IMR-90 (cell line): ENCODE results near the gene IL4. TPM values are rescaled to one million over a fixed set of nuclear protein-coding genes. Genes with fewer than 3 reads are reported as not detected.

Source experiments
- ATAC-seq: fragments of 200-7000 bp; cut with Tn5 transposase; 2 replicates; pipeline ENCODE4 v1.9.1; 2020; ENCODE audit warnings: low read depth, mild to moderate bottlenecking, moderate library complexity
- BruUV-seq: library from RNA; stranded (reverse); fragments of 400-500 nt; replicated peaks from 2 replicates; lab custom pipeline; 2021; lab: Mats Ljungman, UMichigan
- CTCF ChIA-PET: fragments of 300-600 bp; formaldehyde crosslinking; extraction: SDS; loops from one replicate; lab custom pipeline; 2021; ENCODE audit warnings: antibody characterized with exemption; lab: Yijun Ruan, JAX
- POLR2A ChIA-PET: fragments of 300-600 bp; sonication (Branson Sonifier 250); formaldehyde crosslinking; loops from one replicate; lab custom pipeline; 2022; ENCODE audit warnings: antibody characterized with exemption; ENCODE audit not compliant: unreplicated experiment; lab: Charles Lee
- DNase-seq: peaks from one replicate; pipeline ENCODE4 v3.0.0; 2013
- H2AFZ ChIP-seq: replicated peaks from 2 replicates; pipeline ENCODE3; 2013; ENCODE audit warnings: low read length, mild to moderate bottlenecking; ENCODE audit not compliant: poor library complexity
- H2AK5ac ChIP-seq: 2 replicates; pipeline ENCODE4 v1.6.1; 2013; ENCODE audit warnings: low read depth, low read length, inconsistent platforms
- H2AK9ac ChIP-seq: replicated peaks from 2 replicates; pipeline ENCODE3; 2013; ENCODE audit warnings: mild to moderate bottlenecking, low read depth, low read length, moderate library complexity; ENCODE audit not compliant: poor library complexity
- H2BK120ac ChIP-seq: 2 replicates; pipeline ENCODE4 v1.6.1; 2013; ENCODE audit warnings: low read depth, low read length, inconsistent platforms
- H2BK15ac ChIP-seq: 3 replicates; pipeline ENCODE4 v1.6.1; 2013; ENCODE audit warnings: low read depth, low read length, inconsistent platforms
- H2BK20ac ChIP-seq: 2 replicates; pipeline ENCODE4 v1.6.1; 2013; ENCODE audit warnings: low read depth, mild to moderate bottlenecking, inconsistent platforms, low read length, moderate library complexity
- H2BK5ac ChIP-seq: 2 replicates; pipeline ENCODE4 v1.6.1; 2013; ENCODE audit warnings: mild to moderate bottlenecking, low read depth, low read length, inconsistent platforms; ENCODE audit not compliant: poor library complexity, severe bottlenecking
- H3K14ac ChIP-seq: replicated peaks from 2 replicates; pipeline ENCODE4 v1.6.1; 2013; ENCODE audit warnings: low read depth, low read length, inconsistent platforms
- H3K18ac ChIP-seq: 2 replicates; pipeline ENCODE4 v1.6.1; 2013; ENCODE audit warnings: low read depth, low read length, control low read depth
- H3K23ac ChIP-seq: 2 replicates; pipeline ENCODE4 v1.6.1; 2013; ENCODE audit warnings: low read depth, low read length, inconsistent platforms
- H3K27ac ChIP-seq: 2 replicates; pipeline ENCODE4 v1.5.1; 2013; ENCODE audit warnings: mild to moderate bottlenecking, control low read depth, low read length; ENCODE audit not compliant: insufficient read depth
- H3K27me3 ChIP-seq: 2 replicates; pipeline ENCODE4 v1.6.1; 2013; ENCODE audit warnings: low read length; ENCODE audit not compliant: control insufficient read depth, insufficient read depth
- H3K36me3 ChIP-seq: 2 replicates; pipeline ENCODE4 v1.6.1; 2013; ENCODE audit warnings: low read length, mixed read lengths; ENCODE audit not compliant: control insufficient read depth, insufficient read depth
- H3K4ac ChIP-seq: 2 replicates; pipeline ENCODE4 v1.6.1; 2013; ENCODE audit warnings: low read depth, low read length, inconsistent platforms
- H3K4me1 ChIP-seq: 2 replicates; pipeline ENCODE4 v1.6.1; 2013; ENCODE audit warnings: low read length, mixed read lengths; ENCODE audit not compliant: control insufficient read depth, insufficient read depth
- H3K4me2 ChIP-seq: 2 replicates; pipeline ENCODE4 v1.6.1; 2013; ENCODE audit warnings: low read depth, mild to moderate bottlenecking, control low read depth, low read length, moderate library complexity
- H3K4me3 ChIP-seq: 2 replicates; pipeline ENCODE4 v1.5.1; 2013; ENCODE audit warnings: low read depth, mild to moderate bottlenecking, control low read depth, low read length, moderate library complexity; ENCODE audit not compliant: insufficient read depth
- H3K56ac ChIP-seq: 2 replicates; pipeline ENCODE4 v1.6.1; 2013; ENCODE audit warnings: low read length, inconsistent platforms; ENCODE audit not compliant: insufficient read depth; ENCODE audit errors: extremely low read depth
- H3K79me1 ChIP-seq, 2 experiments: 2 replicates each; pipeline ENCODE4 v1.6.1; 2013; ENCODE audit warnings: low read length in 2 of 2, inconsistent platforms in 1 of 2, low read depth in 1 of 2
- H3K9ac ChIP-seq: 2 replicates; pipeline ENCODE4 v1.6.1; 2013; ENCODE audit warnings: low read depth, low read length, control low read depth
- H3K9me1 ChIP-seq: 2 replicates; pipeline ENCODE4 v1.6.1; 2013; ENCODE audit warnings: low read length, inconsistent platforms; ENCODE audit not compliant: insufficient read depth
- H3K9me3 ChIP-seq: 2 replicates; pipeline ENCODE4 v1.6.1; 2013; ENCODE audit warnings: low read length; ENCODE audit not compliant: control insufficient read depth, insufficient read depth
- H4K20me1 ChIP-seq: 2 replicates; pipeline ENCODE4 v1.6.1; 2013; ENCODE audit warnings: low read length, inconsistent platforms; ENCODE audit not compliant: insufficient read depth
- H4K5ac ChIP-seq: 2 replicates; pipeline ENCODE4 v1.6.1; 2013; ENCODE audit warnings: mild to moderate bottlenecking, low read depth, low read length, control low read depth
- H4K8ac ChIP-seq, 2 experiments: 2 replicates each; pipeline ENCODE4 v1.6.1; 2013; ENCODE audit warnings: low read depth in 2 of 2, low read length in 2 of 2, control low read depth in 1 of 2, inconsistent platforms in 1 of 2
- H4K91ac ChIP-seq: 2 replicates; pipeline ENCODE4 v1.6.1; 2013; ENCODE audit warnings: low read depth, low read length, inconsistent platforms; ENCODE audit not compliant: insufficient read depth
- CHD1 ChIP-seq: IDR thresholded peaks from 2 replicates; pipeline ENCODE4 v1.6.1; 2012; ENCODE audit warnings: low read depth, low read length, improper control_type of control experiment
- NFE2L2 ChIP-seq: fragments of 150-350 bp; IDR thresholded peaks from 2 replicates; pipeline ENCODE4 v1.6.1; 2016; ENCODE audit warnings: low read depth, mild to moderate bottlenecking, low read length
- SMC3 ChIP-seq: fragments of 150-350 bp; IDR thresholded peaks from 2 replicates; pipeline ENCODE4 v1.6.1; 2016; ENCODE audit warnings: low read depth, mild to moderate bottlenecking, antibody characterized with exemption, low read length, moderate library complexity
- WGBS, 2 experiments: methylation state at CpG; one replicate each; pipeline versions ENCODE4 v1.1.5 to v1.1.7; 2013; ENCODE audit warnings: missing lambda C conversion rate in 2 of 2; ENCODE audit not compliant: insufficient read length in 1 of 2; ENCODE audit errors: extremely low coverage in 2 of 2; 5-methylcytosine and 5-hydroxymethylcytosine counted together
- dilution Hi-C: fragments of 300-500 bp; cut with HindIII; formaldehyde crosslinking; loops from one replicate; pipeline ENCODE4 v1.14.3; 2018; ENCODE audit warnings: low sequenced_read_pairs; ENCODE audit not compliant: unreplicated experiment
- in situ Hi-C: fragments of 300-500 bp; cut with MboI; formaldehyde crosslinking; loops from 3 replicates; pipeline ENCODE4 v1.14.3; 2019; ENCODE audit warnings: low sequenced_read_pairs, inconsistent platforms, mixed read lengths
- intact Hi-C: fragments of 100-400 bp; cut with micrococcal nuclease; formaldehyde crosslinking; loops from 2 replicates; pipeline ENCODE4 v1.10.0; 2022
- polyA plus RNA-seq, 3 experiments: library from polyadenylated mRNA; depleted of rRNA; stranded (reverse); fragments of >200 nt; gene quantifications; 2 replicates each; pipeline ENCODE4 v1.2.3, GENCODE V29; 2012; ENCODE audit warnings: low replicate concordance in 1 of 3
- total RNA-seq: library from RNA; depleted of rRNA; stranded (reverse); fragments of >200 nt; gene quantifications from 2 replicates; pipeline ENCODE4 v1.2.3, GENCODE V29; 2012
- TF ChIP-seq, protein P1 (sequence below): fragments of 150-350 bp; IDR thresholded peaks from 2 replicates; pipeline ENCODE4 v1.6.1; 2017; ENCODE audit warnings: mild to moderate bottlenecking, antibody characterized with exemption, low read length, low read depth
- TF ChIP-seq, protein P2 (sequence below): fragments of 150-350 bp; IDR thresholded peaks from 2 replicates; pipeline ENCODE4 v1.6.1; 2016; ENCODE audit warnings: low read depth, mild to moderate bottlenecking, low read length, moderate library complexity, borderline replicate concordance

The IL4 gene
- total and polyA plus RNA-seq, 2 of the 4 experiments (the other 2 are of a cell fraction), result not detected

DNA sequence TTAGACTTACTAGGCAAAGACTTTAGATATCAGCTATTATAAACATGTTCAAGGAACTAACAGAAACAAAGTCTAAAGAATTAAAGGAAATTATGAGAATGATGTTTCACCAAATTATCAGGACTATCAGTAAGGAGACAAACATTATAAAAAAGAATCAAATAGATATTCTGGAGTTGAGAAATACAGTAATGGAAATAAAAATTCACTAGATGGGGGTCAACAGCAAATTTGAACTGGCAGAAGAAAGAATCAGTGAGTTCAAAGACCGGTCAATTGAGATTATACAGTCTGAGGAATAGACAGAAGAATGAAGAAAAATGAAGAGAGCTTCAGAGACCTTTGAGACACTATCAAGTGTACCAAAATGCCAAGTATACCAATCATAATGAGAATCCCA is 25.4 kb upstream of the IL4 start:
- POLR2A ChIA-PET, result no interaction called here
- WGBS, 2 experiments, result no CpG with 5 or more reads among the region's 1 CpG
- Histone ChIP-seq H3K27me3 (no peaks in the 10 kb centered on the region), H2AK9ac (no peak overlapping the region), H2BK5ac (no peak overlapping the region), H4K8ac (no peak overlapping the region), H3K9ac (no peak overlapping the region), H3K4ac (no peak overlapping the region), H4K91ac (no peak overlapping the region), H4K5ac (no peak overlapping the region), H4K20me1 (no peaks in the 10 kb centered on the region), H2BK15ac (no peak overlapping the region), H3K14ac (no peak overlapping the region), H2AK5ac (no peak overlapping the region), H3K27ac (no peak overlapping the region), H3K4me1 (no peaks in the 10 kb centered on the region), H3K79me1 (no peaks in the 10 kb centered on the region), H2BK120ac (no peak overlapping the region), H3K36me3 (no peaks in the 10 kb centered on the region), H3K4me3 (no peak overlapping the region), H3K18ac (no peak overlapping the region), H3K9me1 (no peaks in the 10 kb centered on the region), H3K56ac (no peak overlapping the region), H2BK20ac (no peak overlapping the region), H3K9me3 (peaks cover 8% of the 10 kb centered on the region; the same call in 1 of the 2 replicates), H3K4me2 (no peak overlapping the region), H3K23ac (no peak overlapping the region), H2AFZ (no peak overlapping the region)
- no TSS peak for BruUV-seq
- DNase-seq, result no peak
- CTCF ChIA-PET, result no interaction called here
- no peak for ATAC-seq
- TF ChIP-seq NFE2L2, result no peak
- TF ChIP-seq SMC3, result no peak
- TF ChIP-seq, protein P1, sequence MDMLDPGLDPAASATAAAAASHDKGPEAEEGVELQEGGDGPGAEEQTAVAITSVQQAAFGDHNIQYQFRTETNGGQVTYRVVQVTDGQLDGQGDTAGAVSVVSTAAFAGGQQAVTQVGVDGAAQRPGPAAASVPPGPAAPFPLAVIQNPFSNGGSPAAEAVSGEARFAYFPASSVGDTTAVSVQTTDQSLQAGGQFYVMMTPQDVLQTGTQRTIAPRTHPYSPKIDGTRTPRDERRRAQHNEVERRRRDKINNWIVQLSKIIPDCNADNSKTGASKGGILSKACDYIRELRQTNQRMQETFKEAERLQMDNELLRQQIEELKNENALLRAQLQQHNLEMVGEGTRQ, result no peak
- TF ChIP-seq, protein P2, sequence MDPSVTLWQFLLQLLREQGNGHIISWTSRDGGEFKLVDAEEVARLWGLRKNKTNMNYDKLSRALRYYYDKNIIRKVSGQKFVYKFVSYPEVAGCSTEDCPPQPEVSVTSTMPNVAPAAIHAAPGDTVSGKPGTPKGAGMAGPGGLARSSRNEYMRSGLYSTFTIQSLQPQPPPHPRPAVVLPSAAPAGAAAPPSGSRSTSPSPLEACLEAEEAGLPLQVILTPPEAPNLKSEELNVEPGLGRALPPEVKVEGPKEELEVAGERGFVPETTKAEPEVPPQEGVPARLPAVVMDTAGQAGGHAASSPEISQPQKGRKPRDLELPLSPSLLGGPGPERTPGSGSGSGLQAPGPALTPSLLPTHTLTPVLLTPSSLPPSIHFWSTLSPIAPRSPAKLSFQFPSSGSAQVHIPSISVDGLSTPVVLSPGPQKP, result no peak
- no peak for TF ChIP-seq CHD1
- intact Hi-C loops, result no loop called here
- dilution Hi-C loops, result no loop called here
- in situ Hi-C loops, result no loop called here
